Activated CD4-positive, alpha-beta T cell treated with anti-CD3 and anti-CD28 coated beads, Interleukin-2, amount 50 U/mL, for 1 hour (primary cell): Measurements from ENCODE around the gene UBE2Q1.

ENCODE experiments used
- DNase-seq: peaks from one replicate; pipeline ENCODE4 v3.0.0-alpha.2; 2020

UBE2Q1 gene

DNA sequence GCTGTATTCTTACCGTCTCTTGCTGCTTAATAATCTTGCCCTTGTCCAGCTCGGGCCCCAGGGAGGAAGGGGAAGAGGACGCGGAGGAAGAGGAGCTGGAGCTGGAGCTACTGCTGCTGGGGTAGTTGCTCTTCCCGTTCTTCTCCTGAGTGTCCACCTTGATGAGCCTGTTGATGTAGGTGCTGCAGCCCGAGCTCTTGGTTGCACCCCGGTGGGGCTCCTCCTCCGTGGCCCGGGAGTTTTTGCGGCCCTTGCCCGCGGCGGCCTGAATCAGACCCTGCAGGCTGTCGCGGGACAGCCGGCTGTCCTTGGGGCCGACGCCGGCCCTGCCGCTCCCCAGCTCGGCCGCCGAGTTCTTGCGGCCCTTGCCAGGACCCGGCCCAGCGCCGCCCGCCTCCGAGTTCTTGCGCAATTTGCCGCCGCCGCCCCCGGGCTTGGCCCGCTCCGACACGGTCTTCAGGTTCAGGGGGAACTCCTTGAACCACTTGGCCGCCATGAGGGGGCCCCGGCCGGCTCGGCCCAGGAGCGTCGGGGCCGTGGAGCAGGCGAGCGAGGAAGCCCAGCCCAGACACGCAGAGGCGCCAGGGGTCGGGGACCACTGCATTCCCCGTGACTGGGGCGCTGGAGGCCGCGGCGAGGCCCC is 56.9 kb downstream of the UBE2Q1 start:
- DNase-seq = no peak

DNA sequence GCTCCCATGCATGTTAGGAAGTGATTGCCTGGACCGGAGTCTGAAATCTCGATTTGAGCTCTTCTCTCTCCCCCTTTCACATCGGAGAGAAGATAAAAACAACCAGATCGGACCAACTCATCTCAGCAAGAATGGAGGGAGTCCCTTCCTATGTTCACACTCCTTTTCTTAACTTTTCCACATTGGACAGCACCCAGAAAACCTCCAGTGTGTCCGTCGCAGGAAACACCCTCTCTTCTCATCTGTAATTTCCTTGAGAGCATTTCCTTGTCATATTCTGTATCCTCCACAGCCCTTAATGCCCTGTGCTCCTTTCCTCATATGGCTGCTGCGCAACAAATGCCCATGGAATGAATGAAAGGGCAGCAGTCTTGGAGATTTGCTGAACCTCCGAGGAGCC is 57.9 kb downstream of the UBE2Q1 start:
- no peak for DNase-seq

- no peak for DNase-seq
Measured at GRCh38 chr1:154499446-154499845, 59.0 kb downstream of the UBE2Q1 start.
